ENCODE results near the gene DLGAP1.
"Not testable (repeated sequence)": the region's sequence is repeated elsewhere in the genome, so short reads cannot be mapped to it uniquely, and the experiment has no call there.

DLGAP1 gene

DNA sequence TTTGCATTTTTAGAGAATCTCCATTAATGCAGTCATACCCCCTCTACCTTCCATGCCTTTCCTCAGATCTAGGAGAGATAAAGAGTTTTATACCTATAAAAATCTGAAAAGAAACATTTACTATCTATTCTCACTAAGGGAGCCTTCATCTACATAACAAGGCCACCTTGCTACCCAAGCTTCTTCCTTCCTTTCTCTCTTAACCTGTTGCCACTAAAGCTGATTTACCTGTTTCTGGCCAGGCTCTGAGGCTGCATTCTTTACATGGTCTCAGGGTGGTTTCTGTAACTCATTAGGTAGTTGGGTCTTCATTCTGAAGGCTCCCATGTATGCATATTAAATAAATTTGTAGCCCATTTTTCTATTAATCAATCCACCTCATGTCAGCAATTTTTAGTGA is 391.6 kb downstream of the DLGAP1 start:
- DNase-seq = no peak

DNA sequence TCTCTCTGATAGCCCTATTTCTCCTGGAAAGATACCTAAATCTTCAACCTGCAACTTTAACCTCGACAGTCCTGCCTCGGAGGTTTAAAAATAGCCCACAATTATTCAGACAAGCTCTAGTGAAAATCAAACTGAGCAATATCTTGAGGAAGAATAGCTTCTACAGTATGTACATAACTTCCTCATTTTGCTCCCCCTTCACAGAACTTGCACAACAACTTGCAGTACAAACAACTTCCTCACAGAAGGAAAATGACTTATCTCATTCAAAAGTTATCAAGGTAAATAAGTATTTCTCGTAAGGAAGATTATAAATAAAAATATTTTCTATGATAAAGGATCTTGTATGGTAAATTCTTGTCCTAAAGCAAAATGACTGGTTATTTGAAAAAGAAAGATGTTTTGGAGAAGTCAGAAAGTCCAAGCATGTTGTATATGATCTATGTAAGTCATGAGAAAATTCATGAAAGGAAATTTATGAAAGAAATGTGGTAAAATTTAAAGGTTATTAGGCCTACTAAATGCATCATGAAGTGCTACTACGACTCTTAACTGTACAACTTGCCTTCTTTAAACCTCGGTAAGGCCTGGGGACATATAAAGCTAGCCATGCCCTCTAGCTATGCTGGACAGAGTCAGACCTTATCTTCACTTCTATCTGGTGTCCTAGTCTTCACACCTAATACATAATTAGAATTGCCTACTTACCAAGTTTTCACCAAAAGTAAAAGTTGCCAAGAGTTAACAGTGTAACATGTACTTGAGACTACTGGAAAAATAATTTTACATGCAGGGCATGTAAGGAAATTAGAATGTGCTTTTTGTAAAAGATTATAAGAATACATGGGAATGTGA is 394.5 kb downstream of the DLGAP1 start:
- DNase-seq = no peak

DNA sequence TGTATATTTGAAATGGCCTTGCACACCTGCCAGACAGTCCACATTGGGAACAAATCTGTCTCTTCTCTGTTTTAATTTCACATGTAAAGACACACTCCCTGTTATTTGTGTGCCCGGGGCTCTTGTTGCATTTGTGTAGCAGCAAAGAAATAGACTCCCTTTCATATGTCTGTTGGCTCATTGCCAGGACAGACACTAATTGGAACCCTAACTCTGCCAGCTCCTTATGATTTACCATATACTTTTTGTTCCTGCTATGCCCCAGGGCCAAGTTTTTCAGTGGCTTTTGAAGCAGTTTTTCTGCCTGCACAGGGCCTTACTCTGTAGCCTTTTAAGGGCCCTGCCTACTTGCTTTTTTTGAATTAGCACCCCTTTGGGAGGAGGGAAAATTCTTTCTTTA is 396.9 kb downstream of the DLGAP1 start:
- DNase-seq = no peak

DNA sequence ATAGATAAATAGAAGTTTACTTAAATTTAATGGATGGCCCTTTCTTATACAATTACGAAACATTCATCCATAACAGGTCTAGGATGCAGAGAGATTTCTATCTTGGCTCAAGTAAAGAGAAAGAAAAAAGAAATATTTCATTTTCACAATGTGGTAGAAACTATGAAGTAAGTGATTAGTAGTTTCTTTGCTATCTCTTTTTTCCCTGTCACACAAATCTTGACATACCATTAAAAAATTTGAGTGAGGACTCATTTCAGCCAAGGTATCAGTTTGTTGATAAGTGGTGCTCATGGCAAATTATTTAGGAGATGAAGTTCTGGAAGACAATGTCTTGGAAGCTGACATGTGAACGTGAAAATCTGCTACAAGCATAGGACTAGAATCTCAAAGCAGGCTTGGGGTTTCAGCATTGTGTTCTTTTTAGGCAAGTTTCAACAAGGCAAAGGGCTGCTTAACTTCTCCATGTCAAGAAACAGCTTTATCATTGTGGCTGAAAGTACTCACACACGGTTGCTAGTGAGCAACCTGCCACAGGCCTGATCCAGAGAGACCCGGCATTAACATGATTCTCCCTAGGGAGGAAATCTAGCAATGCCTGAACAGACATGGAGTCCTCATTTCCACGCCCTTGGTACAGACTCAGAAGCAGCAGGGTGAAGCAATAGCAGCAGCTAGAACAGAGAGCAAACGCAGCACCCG is 414.6 kb downstream of the DLGAP1 start:
- no peak for DNase-seq

DNA sequence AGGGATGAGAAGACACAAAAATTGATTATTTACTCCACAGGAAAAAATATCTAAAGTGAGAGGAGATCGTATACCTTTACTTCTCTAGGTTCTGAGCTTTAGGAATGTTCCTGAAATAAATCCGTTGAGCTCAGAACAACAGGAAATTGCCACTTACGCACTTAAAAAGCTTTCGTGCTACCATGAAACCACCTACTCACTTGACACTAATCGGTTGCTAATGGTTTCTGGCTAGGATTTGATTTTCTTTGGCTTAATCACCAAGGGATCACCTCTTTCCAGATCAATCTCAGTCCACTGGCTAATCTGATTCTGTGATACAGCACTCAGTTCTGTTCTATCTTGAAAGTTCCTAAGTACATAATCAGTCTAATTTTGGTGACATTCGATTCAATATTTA is 419.6 kb downstream of the DLGAP1 start:
- no peak for DNase-seq

DNA sequence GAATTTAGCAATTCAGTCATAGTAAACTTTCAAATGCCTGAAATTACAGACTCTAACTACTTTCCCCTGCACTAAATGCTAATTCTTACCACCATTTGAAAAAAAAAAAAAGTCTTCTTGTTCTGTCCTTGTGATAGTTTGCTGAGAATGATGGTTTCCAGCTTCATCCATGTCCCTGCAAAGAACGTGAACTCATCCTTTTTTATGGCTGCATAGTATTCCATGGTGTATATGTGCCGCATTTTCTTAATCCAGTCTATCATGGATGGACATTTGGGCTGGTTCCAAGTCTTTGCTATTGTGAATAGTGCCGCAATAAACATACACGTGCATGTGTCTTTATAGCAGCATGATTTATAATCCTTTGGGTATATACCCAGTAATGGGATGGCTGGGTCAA is 420.3 kb downstream of the DLGAP1 start:
- DNase-seq = not testable (repeated sequence)

DNA sequence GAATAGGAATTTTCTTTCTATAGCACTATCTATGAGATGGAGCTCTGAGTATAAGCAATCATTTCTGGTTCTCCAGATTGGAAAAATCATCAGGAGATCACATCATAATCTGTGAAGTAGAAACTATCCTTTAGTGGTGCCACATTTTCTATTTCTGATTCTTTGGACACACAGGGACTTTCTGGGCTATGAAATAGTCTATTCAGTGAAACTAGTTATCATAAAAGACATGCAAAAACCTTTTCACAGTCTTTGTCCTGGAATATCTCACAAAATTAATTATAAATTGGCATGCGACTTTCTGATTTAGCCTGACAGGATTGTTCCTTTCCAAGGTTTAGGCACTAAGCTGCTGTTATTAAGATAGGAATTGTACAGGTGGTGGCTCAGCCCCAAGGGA is 428.6 kb downstream of the DLGAP1 start:
- no peak for DNase-seq

DNA sequence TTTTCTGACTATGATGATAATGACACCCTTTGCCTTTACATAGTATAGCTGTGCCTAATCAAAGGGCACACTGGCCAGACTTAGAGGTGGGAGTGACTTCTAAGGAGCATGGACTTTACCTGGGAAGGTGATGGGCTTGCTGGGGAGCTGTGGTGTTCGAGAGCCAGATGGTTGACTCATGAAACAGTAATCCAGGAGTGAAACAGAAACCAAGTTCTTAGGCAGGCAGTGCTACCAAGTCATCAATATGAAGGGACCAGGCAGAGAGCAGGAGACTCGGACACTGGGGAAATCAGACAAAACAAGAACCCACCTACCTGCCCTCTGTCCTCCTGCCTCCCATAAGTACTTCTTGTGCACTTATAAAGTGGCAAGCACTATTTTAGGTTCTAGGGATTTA is 430.4 kb downstream of the DLGAP1 start:
- DNase-seq = no peak

DNA sequence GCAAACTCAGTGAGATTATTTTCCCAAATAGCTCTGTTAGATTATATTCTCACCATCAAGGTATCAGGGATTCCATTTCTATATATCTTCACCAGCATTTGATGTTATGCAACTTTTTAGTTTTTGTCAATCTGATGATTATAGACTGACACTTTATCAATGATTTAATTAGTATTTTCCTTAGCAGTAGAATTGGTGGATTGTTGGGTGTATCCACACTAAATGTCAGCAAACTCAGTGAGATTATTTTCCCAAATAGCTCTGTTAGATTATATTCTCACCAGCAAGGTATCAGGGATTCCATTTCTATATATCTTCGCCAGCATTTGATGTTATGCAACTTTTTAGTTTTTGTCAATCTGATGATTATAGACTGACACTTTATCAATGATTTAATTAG is 432.4 kb downstream of the DLGAP1 start:
- DNase-seq = not testable (repeated sequence)

DNA sequence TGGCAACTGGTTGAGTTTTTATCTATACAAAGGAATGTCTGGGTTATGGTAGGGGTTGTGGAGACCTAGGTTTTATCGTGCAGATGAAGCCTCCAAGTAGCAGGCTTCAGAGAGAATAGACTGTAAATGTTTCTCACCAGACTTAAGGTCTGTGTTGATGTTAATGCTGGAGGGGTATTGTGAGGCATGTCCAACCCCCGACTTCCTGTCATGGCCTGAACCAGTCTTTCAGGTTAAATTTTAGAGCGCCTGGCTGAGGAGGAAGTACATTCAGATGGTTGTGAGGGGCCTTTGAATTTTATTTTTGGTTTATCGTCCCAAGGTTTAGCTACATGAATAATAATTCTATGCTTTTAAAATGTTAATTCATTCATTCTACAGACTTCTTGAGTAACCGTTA is 435.1 kb downstream of the DLGAP1 start:
- DNase-seq = no peak

DNA sequence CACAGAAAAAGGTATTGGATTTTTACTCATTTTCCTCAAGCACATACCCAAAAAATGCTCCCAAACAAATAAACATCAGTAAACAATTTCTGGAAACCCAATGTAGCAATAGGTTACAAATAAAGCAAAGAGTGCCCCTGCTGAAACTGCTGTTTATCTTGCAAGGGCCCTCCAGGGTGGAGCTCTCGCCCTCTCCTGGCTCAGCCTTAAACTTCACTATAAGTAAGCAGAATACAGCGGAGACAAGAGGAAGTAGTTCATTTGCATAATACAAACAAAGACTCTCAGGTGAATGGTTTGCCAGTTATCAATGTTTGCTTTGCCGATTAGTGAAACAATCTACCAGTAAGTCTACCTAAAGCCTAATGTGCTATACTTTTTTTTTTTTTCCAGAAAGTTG is 437.6 kb downstream of the DLGAP1 start:
- no peak for DNase-seq

DNA sequence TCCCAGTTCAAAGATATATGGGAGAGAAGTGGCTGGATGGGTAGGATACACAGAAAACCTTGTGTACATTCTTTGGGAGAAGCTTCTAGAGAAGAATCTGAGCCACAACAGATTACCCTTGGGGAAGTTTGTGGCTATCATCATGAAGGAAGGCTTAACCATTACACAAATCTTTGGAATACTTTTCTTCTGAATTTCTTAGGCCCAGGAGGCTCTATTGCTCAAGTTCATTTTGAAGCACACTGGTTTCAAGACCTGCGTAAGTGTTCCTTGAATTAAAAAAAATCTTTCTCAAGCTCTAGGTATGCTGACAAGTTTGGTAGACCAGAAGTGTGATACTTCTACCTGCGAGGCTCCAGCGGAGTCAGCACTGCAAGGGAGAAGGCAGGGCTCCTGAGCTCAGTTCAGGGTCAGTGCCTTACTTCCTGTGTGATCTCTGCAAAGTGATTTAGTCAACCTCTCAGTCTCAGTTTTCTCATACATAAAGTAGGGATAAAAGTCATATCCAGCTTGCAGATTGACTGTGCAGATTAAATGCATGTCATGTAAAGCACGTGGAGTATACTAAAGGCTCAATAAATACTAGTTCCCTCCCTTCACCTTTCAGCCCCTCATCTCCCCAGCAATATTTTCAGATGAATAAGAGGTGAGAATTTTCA is 438.6 kb downstream of the DLGAP1 start:
- no peak for DNase-seq

DNA sequence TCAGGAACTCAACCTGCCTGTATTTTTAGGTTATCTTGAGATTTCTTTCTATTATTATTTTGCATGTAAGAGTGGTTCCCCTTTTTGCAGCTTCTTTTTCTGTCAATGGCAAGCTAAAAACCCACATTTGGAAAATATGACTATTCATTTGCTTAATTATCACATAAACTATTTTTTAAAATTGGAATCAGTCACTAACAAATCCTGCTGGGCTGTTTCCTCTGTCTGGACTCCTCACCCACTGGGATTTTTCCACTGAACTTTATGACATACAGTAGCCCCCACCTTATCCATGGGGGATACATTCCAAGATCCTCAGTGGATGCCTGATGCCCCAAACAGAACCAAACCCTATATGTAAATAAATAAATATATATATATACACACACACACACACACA is 447.3 kb downstream of the DLGAP1 start:
- DNase-seq = no peak

DNA sequence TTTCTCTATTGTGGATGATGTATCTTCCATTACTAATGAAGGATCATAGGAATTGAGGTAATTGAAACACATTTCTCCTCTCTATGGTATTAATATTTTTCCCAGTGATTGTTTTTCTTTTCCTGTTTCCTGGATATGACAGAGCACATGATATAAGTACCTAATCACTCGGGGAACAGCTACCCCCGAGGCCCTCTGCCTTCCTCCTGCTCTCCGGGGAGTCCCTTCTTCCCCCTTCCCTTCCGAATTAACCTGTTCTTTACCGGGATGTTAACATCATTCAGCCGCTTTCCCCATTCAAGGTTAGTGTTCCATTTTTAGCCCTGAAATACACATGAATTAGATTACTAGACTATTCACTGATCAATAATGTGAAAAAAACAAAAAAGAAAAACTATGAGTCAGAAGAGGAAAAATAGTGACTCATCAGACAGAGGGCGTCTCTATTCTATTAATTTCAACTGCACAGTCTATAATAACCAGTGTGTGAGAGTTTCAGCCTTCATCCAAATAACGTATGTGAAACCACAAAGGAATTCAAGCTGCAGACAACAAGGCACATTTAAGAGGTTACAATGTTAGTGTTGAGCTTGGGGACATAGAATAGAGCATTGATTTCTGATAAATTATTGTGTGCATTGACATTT is 450.8 kb downstream of the DLGAP1 start:
- DNase-seq = no peak

DNA sequence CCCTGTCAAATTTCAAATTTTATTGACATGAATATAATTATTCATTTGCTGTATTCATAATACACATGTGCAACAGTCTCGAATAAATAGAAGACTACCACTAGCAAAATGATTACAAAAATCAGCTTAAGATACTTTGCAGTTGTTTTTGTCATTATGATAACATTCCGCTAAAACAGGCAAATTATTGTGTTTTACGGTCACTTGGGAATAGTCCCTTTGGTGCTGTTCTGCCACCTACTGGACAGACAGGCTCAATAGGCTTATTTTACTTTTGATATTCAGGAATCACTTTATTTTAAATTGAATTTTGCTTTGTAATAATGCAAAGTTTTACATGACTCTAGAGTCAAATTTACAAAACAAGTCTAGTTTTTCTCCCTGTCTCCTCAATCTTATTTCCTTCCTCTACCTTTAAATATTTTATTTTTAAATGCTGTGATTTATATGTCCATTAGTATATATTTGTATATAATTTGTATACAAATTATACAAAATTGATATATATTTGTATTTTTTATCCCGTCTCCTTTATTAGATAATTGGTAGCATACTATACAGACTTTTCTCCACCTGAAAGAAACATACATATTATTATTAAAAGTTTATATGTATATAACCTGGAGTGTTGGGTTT is 456.3 kb downstream of the DLGAP1 start:
- no peak for DNase-seq

DNA sequence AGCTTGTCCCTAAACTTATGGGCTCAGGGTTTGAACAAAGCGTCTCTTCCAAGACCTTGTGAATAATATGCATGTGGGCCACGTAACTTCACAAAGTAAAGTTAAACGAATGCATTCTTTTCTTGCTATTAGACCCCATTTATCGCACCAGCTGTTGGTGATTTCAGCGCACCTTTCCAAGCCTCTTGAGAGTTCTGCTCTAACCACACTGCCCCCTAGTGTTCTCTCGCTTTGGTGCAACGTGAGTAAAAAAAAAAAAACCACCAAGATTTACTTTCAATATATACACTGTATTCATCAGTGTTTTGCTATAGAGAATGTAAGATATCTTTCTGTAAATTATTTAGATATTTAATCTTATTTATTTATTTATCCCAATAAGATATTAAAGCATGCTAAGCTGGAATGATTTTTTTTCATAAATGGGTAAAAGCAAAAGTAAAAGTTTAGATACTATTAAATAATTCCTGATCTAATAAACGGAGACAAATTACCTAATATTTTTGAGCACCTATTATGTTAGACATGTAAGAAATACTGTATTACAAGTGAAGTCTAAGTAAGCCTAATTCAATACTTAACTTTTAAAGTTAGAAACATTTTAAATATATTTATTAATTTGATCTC is 459.5 kb downstream of the DLGAP1 start:
- no peak for DNase-seq

DNA sequence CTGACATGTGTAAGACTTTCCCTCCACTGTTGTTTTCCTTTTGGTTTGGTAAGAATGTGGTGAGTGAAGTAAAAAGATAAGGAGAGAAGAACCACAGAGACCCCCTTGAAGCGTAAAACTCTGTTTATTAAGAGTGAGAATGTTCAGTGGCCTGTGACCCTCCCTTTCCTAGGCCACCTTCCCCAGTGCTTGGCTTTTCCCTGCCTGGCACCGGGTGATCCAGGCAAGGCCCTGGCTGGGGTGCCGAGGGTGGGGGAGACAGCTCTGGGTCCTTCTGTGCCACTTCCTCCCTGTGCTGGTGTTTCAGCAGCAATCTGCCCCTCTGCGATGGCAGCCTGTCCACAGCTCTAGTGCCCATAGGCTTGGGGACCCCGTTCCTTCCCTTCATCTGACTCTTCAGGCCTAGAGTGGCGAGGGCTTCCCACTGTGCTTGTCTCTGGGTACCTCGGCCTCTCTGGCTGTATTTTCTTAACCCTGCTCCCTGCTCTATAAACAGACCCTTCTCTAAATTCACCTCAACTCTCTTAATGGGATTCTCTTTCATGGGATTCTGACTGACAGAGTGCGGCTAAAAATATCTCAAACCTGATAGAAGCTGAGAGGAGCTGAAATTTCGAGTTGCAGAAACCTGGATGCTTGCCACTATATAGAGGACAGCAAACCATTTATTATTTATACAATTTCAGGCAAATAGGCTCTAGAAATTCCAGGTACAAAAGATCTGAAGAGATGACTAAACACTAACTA is 461.0 kb downstream of the DLGAP1 start:
- no peak for DNase-seq

DNA sequence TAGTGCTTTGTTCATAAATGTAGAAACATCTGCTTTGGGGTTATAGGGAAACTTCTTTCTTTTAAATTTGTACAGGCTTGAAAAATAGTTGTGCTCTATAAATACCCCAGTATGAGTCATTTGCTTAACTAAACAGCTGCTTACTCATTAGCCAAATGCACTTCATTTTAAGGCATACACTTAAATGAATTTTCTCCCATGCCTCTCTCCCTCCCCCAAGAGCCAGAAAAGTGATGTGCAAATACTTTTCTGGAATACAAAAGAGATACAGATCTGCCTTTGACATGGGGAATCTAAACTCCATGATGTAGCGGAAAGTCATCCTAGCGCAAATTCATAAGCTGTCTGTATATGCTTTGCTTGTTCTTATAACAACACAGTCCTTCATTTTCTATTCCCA is 469.4 kb downstream of the DLGAP1 start:
- DNase-seq = no peak

DNA sequence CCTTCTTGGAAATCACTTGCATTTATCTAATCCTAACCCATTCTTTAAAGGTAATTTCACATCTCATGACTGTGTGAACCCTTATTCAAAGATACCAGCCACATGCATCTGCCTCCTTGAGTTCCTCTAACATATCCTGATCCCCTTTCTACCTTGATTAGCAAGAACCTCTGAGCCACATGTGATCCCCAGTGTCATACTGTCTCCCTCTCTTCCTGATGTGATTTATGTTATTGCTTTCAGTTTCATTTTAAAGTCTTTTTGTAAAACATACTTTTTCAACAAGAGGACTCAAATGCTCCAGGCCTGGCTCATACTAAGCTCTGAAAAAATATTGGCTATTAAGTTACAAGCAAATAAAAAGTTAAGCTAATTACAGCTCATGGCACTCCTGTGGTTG is 470.1 kb downstream of the DLGAP1 start:
- no peak for DNase-seq

DNA sequence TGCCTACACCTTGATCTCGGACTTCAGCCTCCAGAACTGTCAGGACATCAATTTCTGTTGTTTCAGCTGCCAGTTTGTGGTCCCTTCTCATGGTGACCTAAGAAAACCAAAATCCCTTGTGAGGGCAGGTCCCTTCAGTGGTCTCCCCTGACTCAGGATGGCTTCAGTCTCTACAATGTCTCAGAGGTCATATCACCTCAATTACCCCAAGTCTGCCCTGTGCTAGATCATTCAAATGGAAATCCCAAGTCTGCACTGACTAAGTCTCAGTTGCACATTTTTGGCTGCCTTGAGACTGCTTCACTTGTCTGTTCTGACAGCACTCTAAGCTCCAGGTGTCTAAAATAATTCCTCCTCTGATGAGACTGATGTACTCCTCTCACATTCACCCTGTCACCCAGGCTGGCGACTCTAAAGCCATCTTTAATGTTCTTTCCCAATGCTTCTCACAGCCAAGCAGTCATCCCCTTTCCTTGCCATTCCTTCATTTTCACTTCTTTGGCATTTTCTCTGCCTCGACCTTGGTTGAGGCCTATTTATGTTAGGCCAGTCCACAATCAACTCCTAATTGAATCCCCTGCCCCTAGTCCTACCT is 470.8 kb downstream of the DLGAP1 start:
- DNase-seq = no peak

DNA sequence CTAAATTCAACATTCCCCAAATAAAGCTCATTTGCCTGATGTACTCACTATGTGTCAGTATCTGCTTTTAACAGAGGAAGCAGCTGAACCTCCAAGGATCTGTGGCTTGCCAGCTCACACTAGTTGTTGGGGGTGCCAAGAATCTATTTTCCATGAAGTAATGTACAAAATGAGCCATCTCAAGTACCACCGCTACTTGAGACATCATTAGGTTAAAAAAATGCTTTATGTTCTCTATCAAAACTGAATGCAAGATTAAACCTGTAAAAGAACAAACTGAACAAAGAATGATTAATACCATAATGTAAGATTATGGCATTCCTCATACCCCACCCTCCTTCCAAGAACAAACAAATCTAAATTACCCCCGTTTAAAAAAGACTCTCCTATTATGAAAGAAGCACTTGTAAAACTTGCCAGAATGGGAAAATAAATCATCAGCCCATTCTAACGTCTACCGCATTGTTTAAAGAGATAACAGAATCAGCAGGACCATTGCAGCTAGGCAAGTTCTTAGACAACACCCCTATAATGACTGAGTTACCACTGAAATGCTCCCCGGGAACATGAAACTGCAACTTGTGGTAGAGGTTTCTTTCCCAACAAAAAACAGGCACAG is 471.6 kb downstream of the DLGAP1 start:
- DNase-seq = no peak
